ENCODE measurements around the gene PARD6B.

The PARD6B gene

GRCh38 chr20:50715694-50716093, 15.7 kb upstream of the PARD6B start:
- no peak overlapping the region for H3K4me3 ChIP-seq (ENCODE audit: low read depth, low read length)
- TF ChIP-seq, protein P1, sequence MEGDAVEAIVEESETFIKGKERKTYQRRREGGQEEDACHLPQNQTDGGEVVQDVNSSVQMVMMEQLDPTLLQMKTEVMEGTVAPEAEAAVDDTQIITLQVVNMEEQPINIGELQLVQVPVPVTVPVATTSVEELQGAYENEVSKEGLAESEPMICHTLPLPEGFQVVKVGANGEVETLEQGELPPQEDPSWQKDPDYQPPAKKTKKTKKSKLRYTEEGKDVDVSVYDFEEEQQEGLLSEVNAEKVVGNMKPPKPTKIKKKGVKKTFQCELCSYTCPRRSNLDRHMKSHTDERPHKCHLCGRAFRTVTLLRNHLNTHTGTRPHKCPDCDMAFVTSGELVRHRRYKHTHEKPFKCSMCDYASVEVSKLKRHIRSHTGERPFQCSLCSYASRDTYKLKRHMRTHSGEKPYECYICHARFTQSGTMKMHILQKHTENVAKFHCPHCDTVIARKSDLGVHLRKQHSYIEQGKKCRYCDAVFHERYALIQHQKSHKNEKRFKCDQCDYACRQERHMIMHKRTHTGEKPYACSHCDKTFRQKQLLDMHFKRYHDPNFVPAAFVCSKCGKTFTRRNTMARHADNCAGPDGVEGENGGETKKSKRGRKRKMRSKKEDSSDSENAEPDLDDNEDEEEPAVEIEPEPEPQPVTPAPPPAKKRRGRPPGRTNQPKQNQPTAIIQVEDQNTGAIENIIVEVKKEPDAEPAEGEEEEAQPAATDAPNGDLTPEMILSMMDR (IDR thresholded peaks at IDR 0.05; ENCODE audit: low read depth, low read length) = no peak

DNA sequence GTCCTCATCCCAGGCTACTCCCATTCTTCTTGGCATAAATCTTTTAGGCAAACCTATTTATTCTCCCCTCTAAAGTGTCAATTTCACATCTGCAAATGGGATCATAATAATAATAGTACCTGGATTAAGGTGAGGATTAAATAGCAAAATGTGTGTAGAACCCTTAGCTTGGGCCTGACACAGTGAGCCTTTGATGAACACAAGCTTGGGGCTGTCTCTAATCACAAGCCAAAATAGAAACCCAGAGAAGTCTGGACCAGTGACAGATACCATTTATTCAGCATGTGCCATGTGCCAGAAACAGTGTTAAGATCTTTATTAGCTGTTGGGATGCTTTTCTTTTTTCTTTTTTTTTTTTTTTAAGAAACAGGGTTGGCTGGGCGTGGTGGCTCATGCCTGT, 14.9 kb upstream of the PARD6B start:
- TF ChIP-seq, protein P1 (IDR thresholded peaks at IDR 0.05; ENCODE audit: low read depth, low read length) = no peak
- no peak overlapping the region for H3K4me3 ChIP-seq (ENCODE audit: low read depth, low read length)

GRCh38 chr20:50717312-50717711, 14.1 kb upstream of the PARD6B start:
- TF ChIP-seq, protein P1 (IDR thresholded peaks at IDR 0.05; ENCODE audit: low read depth, low read length) = no peak
- H3K4me3 ChIP-seq (ENCODE audit: low read depth, low read length) = no peak overlapping the region

- no peak overlapping the region for H3K4me3 ChIP-seq (ENCODE audit: low read depth, low read length)
Measured at GRCh38 chr20:50717974-50718761, 13.2 kb upstream of the PARD6B start.

DNA sequence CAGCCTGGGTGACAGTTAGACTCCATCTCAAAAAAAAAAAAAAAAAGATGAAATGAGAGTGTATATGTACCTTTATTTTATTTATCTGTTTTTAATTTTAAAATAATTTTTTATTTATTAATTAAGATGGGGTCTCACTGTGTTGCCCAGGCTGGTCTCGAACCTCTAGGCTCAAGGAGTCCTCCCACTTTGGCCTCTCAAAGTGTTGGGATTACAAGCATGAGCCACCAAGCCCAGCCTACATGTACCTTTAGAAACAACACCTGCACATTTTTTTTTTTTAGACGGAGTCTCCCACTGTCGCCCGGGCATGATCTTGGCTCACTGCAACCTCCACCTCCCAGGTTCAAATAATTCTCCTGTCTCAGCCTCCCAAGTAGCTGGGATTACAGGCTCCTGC, 12.1 kb upstream of the PARD6B start:
- TF ChIP-seq, protein P1 (IDR thresholded peaks at IDR 0.05; ENCODE audit: low read depth, low read length) = no peak
- no peak overlapping the region for H3K4me3 ChIP-seq (ENCODE audit: low read depth, low read length)

More at GRCh38 chr20:50717974-50718761, 13.2 kb upstream of the PARD6B start:
- TF ChIP-seq, protein P1 (IDR thresholded peaks at IDR 0.05; ENCODE audit: low read depth, low read length) = no peak

DNA sequence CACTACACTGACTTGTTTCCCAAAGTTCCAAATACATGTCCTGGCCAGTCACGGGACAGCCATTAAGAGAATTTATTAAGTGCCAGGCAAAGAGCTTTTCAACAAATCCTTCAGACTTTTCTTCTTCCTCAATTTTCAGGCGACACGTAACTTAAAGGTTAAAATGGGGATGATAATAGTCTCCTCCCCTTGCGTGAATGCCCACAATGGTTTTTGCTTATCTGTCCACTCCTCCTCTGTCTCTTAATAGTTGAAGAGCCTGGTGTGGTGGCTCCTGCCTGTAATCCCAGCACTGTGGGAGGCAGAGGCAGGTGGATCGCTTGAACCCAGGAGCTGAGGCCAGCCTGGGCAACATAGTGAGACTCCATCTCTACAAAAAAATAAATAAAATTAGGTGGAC, 11.4 kb upstream of the PARD6B start:
- no peak overlapping the region for H3K4me3 ChIP-seq (ENCODE audit: low read depth, low read length)
- TF ChIP-seq, protein P1 (IDR thresholded peaks at IDR 0.05; ENCODE audit: low read depth, low read length) = no peak

DNA sequence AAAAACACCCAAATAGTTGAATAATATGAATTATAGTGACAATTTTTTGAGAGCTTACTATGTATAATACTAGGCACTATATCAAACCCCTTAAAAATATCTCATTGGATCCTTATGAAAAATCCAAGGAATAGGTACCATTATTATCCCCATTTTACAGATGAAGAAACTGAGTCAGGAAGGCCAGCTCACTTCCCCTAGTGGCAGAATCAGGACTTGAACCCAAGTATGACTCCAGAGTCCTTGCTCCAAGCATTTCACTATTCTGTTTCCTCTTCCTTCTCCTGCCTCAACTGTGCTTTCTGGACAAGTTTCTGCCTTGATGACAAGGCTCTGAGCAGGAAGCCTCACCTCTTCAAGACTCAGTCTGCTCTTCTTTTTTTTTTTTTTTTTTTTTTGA, 10.8 kb upstream of the PARD6B start:
- no peak overlapping the region for H3K4me3 ChIP-seq (ENCODE audit: low read depth, low read length)
- TF ChIP-seq, protein P1 (IDR thresholded peaks at IDR 0.05; ENCODE audit: low read depth, low read length) = no peak

Data from WI38 (cell line).